GM12801 (cell line): ENCODE results near the gene ZNF500.

Experiments
- TF ChIP-seq, protein P1 (sequence below): IDR thresholded peaks from one replicate; pipeline ENCODE4 v1.5.1; 2011; ENCODE audit warnings: control low read depth; ENCODE audit not compliant: insufficient read length; ENCODE audit errors: extremely low read depth

The ZNF500 gene

DNA sequence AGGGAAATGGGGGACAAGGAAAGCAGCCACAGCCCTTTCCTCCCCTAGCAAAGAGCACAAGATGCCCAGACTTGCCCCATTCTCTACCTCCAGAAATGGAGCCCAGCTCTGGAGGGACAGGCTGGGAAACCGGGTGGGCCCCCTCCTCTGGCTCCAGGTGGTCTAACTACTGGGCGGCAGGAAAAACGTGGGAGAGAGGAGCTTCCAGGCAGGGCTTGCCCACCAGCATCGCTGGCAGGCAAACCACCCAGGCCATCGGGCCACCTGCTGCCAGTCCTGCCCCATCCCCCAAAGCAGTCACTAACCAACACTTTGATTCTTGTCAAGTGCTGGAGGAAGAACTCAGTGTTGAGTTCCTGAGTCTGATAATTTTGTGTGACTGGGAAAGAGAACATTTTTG lies 48.5 kb downstream of the ZNF500 start:
- TF ChIP-seq, protein P1, sequence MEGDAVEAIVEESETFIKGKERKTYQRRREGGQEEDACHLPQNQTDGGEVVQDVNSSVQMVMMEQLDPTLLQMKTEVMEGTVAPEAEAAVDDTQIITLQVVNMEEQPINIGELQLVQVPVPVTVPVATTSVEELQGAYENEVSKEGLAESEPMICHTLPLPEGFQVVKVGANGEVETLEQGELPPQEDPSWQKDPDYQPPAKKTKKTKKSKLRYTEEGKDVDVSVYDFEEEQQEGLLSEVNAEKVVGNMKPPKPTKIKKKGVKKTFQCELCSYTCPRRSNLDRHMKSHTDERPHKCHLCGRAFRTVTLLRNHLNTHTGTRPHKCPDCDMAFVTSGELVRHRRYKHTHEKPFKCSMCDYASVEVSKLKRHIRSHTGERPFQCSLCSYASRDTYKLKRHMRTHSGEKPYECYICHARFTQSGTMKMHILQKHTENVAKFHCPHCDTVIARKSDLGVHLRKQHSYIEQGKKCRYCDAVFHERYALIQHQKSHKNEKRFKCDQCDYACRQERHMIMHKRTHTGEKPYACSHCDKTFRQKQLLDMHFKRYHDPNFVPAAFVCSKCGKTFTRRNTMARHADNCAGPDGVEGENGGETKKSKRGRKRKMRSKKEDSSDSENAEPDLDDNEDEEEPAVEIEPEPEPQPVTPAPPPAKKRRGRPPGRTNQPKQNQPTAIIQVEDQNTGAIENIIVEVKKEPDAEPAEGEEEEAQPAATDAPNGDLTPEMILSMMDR = no peak

DNA sequence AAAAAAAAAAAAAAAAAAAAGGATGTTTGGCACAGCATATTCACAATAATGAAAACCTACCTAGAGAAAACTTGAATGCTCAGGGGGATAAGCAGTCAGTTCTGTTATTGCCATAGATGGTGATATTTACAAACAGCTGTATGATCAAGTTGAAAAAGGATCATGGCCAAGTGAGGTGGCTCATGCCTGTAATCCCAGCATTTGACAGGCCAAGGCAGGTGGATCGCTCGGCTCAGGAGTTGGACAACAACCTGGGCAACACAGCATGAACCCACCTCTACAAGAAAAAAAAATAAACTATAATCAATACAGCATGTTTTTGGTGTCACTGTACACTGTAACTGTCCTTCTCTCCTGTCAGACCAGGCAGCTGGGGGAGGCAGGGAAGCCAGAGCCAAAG lies 52.0 kb downstream of the ZNF500 start:
- TF ChIP-seq, protein P1 = no peak

DNA sequence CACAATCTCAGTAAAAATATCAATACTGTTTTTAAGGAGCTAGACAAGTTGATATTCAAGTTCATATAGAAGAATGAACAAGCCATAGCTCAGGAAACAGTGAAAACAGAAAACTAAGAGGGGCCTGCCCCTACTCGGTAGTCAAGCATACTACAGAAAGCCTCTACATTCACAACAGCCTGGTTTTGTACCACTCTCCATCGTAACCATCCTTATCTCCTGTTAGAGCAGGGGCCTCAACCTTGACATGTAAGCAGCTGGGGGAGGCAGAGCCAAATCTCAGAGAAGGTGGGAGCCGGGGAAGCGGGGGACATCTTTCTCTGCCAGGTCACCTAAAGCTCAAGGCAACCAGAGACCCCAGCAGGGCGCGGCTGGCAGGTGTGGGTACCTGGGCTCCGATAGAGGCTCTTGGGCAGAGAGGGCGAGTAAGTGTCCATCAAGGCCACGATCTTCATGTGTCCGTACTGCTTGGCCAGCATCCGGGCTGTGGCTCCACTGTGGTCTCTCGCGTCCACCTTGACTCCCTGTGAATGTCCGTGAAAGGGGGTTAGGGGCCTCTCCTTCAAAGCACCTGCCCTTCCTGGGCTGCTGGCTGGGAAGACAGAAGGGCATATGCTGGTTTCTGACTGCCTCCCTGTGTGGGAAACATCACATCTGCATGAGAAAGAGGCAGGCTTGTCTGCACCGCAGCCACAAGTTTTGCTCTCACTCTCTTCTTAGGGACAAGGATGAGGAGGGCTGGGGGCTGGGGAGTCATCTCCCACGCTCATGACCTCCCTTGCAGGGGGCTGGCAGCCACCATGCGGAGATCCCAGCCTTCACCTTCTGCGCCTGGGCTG lies 53.1 kb downstream of the ZNF500 start:
- TF ChIP-seq, protein P1 = no peak

DNA sequence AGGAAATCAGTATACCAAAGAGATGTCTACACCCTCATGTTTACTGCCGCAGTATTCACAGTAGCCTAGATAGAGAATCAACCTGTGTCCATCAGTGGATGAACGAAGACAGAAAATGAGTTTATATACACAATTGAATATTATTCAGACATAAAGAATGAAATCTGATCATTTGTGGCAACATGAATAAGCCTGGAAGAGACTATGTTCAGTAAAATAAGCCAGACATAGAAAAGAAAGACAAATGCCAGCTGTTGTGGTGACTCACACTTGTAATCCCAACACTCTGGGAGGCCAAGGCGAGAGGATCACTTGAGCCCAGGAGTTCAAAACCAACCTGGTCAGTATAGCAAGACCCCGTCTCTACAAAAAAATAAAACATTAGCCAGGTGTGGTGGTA lies 57.5 kb downstream of the ZNF500 start:
- TF ChIP-seq, protein P1 = no peak

DNA sequence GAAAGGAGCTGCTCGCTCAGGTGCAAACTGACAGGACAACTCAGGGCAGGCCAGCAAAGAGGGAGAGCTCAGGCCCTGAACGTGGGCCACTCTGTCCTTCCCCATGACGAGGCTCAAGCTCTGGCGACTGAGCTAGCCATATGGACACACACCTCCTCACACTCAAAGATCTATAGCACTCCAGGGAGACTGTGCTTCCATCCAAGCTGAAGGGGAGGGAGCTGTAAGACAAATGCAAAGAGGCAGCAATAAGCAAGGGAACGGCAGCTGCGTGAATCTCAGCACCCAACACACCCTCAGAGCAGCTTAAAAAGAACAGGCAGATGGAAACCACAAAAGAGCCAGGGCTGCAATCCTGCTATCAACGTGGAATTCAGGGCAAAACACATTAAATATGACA lies 60.1 kb downstream of the ZNF500 start:
- TF ChIP-seq, protein P1 = no peak

DNA sequence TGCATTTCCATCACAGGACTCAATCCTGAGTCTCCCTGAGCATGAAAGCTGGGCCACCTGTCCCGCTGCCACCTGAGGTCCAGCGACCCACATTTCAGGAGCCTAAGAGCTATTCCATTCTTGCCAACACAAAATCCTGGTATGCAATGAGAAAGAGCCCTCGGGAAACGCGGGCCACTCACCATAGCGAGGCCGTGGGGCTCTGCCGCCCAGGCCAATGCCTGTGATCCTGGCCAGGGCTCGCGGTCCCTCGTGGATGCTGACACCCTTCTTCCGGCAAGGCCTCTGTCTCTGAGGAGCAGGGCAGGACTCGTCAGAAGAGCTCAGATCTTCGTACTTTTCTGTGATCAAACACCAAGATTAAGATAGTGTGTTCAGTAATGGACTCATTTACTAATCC lies 62.0 kb downstream of the ZNF500 start:
- TF ChIP-seq, protein P1 = no peak

DNA sequence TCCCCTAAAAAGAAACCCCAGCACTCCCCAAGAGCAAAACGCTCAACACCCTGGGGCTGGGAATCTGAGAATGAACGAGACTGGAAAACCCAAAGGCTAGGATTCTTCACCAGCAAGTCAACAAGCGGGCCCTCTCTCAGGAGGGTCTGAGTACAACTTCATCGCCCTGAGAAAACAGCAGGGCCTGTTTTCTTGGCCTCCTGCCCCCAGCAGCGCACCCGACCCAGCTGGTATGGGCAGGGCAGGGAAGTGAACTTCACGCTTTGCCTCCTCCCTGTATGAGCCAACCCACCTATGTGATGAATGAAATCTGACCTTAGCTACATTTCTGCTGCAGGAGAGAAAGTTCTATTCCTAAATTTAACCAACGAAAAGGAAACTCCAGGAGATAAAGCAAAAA lies 62.5 kb downstream of the ZNF500 start:
- TF ChIP-seq, protein P1 = no peak
